Activated T-helper 17 cell treated with anti-CD3 and anti-CD28 coated beads, Interleukin-2, amount 50 U/mL, for 72 hours (primary cell): Measurements from ENCODE around the gene KHK. TPM values are rescaled to one million over a fixed set of nuclear protein-coding genes. Genes with fewer than 3 reads are reported as not detected.
"Not testable (repeated sequence)": the region's sequence is repeated elsewhere in the genome, so short reads cannot be mapped to it uniquely, and the experiment has no call there.

Experiments used
- ATAC-seq: fragments of 150-1000 bp; cut with Tn5 transposase; replicated peaks from 2 replicates; pipeline ENCODE4 v1.10.0; 2021; ENCODE audit warnings: mild to moderate bottlenecking, moderate library complexity
- H3K27ac Mint-ChIP-seq: one replicate; pipeline ENCODE4 v1.8.0; 2022; ENCODE audit warnings: mixed read lengths
- H3K27me3 Mint-ChIP-seq: one replicate; pipeline ENCODE4 v1.8.0; 2022; ENCODE audit warnings: mixed read lengths
- H3K36me3 Mint-ChIP-seq: one replicate; pipeline ENCODE4 v1.8.0; 2022; ENCODE audit warnings: low read depth, mild to moderate bottlenecking, mixed read lengths
- H3K4me1 Mint-ChIP-seq: one replicate; pipeline ENCODE4 v1.8.0; 2022; ENCODE audit warnings: mixed read lengths
- H3K4me3 Mint-ChIP-seq: one replicate; pipeline ENCODE4 v1.8.0; 2022; ENCODE audit warnings: mild to moderate bottlenecking, mixed read lengths
- H3K9me3 Mint-ChIP-seq: one replicate; pipeline ENCODE4 v1.8.0; 2022; ENCODE audit warnings: mixed read lengths
- total RNA-seq, 2 donors: library from RNA; stranded (reverse); gene quantifications; one replicate each; pipeline ENCODE4 v1.2.3, GENCODE V29; 2022

KHK gene
- total RNA-seq, 2 donors from 2014 or later: 5.9 to 10.5 TPM

DNA sequence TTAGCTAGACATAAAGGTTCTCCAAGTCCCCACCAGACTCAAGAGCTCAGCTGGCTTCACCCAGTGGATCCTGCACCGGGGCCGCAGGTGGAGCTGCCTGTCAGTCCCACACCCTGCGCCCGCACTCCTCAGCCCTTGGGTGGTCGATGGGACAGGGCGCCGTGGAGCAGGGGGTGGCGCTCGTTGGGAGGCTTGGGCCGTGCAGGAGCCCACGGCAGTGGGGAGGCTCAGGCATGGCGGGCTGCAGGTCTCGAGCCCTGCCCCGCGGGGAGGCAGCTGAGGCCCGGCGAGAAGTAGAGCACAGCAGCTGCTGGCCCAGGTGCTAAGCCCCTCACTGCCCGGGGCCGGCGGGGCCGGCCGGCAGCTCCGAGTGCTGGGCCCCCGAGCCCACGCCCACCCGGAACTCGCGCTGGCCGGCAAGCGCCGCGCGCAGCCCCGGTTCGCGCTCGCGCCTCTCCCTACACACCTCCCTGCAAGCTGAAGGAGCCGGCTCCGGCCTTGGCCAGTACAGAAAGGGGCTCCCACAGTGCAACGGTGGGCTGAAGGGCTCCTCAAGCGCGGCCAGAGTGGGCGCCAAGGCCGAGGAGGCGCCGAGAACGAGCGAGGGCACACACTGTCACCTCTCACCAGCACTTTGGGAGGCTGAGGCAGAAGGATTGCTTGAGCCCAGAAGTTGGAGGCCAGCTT lies 25.0 kb downstream of the KHK start:
- not testable (repeated sequence) for H3K27me3 Mint-ChIP-seq, H3K4me3 Mint-ChIP-seq, H3K36me3 Mint-ChIP-seq

GRCh38 chr2:27115519-27115918 lies 28.9 kb downstream of the KHK start:
- Mint-ChIP-seq H3K36me3 (no peaks in the 10 kb centered on the region), H3K4me1 (no peaks in the 10 kb centered on the region)

More for the DNA sequence above, 25.0 kb downstream of the KHK start:
- not testable (repeated sequence) for ATAC-seq, H3K9me3 Mint-ChIP-seq, H3K27ac Mint-ChIP-seq, H3K4me1 Mint-ChIP-seq

DNA sequence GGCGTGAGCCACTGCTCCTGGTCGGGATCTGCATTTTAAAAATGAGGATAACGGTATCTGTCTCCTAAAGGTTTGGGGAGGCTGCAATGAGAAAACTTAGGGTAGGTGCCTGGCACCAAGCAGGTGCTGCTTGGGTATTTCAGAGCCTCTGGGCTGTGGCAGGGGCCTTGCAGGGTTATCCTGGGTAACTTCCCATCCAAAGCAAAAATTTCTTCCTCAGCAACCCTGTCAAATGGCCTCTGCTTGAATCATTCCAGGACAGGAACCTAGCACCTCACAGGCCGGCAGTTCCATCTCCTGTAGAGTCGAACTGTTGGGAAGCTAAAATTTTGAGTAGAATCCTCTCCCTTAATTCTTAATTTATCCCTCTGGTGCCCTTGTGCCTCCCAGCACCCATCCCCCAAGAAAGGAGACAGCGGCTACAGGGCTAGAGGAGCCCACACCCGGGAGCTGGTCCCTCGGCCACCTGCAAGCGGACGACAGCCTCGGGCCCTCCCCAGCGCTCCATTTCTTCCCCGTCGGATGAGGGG lies 31.5 kb downstream of the KHK start:
- Mint-ChIP-seq H3K9me3 (no peaks in the 10 kb centered on the region), H3K27ac (no peak overlapping the region), H3K4me3 (no peak overlapping the region), H3K27me3 (peaks cover 13% of the 10 kb centered on the region), H3K36me3 (no peaks in the 10 kb centered on the region), H3K4me1 (peaks cover 2% of the 10 kb centered on the region)
- ATAC-seq: no peak

More at GRCh38 chr2:27115519-27115918, 28.9 kb downstream of the KHK start:
- H3K4me3 Mint-ChIP-seq: no peak overlapping the region
- H3K9me3 Mint-ChIP-seq: no peaks in the 10 kb centered on the region
- H3K27me3 Mint-ChIP-seq: peaks cover 13% of the 10 kb centered on the region
- no peak for ATAC-seq
- H3K27ac Mint-ChIP-seq: no peak overlapping the region

DNA sequence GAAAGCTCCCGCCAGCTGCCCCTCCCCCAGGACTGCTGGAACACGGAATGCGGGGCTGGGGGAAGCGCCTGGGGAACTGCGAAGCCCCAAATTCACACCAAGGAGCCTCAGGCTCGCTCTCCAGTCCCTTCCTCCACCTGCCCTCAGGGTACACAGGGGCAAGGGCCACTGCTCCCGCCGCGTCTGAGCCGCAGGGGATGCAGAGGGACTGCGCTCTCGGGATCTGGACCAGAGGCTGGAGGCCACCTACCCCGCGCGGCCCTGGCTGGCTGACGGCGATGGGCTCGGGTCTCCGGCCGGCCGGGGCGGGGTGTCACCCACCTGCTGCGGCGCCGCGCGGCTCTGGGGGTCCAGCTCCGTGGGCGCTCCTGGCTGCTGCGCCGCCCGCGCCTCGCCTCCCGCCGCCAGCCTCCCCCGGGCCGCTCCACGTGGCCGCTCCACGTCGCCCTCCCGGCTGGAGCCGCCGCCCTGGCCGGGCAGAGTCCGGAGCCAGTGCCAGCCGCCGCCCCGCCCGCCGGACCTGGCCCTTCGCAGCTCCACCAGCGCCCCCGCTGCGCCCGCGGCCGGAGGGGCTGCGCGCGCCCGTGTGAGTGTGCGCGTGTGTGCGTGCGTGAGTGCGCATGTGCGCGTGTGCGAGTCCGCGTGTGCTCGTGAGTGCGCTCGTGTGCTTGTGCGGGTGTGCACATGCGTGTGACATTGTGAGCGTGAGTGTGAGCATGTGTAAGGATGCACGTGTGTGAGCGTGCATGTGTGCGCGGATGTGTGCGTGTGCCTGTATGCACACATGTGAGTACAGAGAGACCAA lies 32.2 kb downstream of the KHK start, which contains the start of gene CGREF1:
Gene CGREF1 (minus strand): TSS at position 604 of the 805 bp plus-strand sequence. CDS start 14,762 bp downstream, outside the sequence.
- Mint-ChIP-seq H3K36me3 (no peaks in the 10 kb centered on the region), H3K9me3 (no peaks in the 10 kb centered on the region), H3K27ac (no peak within 1 kb of the TSS), H3K4me3 (peak within 1 kb of the TSS; percentile 71), H3K4me1 (peaks cover 5% of the 10 kb centered on the region), H3K27me3 (peaks cover 13% of the 10 kb centered on the region)
- peak; percentile 20 for ATAC-seq

GRCh38 chr2:27119330-27119670 lies 32.7 kb downstream of the KHK start:
- H3K4me3 Mint-ChIP-seq: peak overlapping the region; percentile 71
- not testable (repeated sequence) for H3K9me3 Mint-ChIP-seq, H3K36me3 Mint-ChIP-seq, H3K4me1 Mint-ChIP-seq, ATAC-seq, H3K27ac Mint-ChIP-seq
- H3K27me3 Mint-ChIP-seq: peaks cover 13% of the 10 kb centered on the region

DNA sequence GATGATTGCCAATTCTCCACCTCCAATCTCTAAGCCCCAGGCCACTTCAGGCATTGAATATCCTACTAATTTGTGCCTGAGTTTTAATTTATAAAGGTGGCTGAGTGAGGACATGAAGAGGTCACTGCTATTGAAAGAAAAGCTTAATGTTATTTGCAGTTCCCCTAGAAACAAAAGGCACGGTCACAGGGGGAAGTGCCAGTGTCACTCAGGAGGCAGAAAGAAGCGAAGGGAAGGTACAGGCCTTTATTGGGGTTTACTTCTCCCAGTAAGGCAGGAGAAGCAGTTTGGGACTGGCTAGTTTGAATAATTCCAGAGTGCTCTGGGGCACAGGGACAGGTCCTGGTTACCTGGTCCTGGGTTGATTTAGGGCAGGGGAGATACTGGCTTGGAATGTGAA lies 35.3 kb downstream of the KHK start:
- peaks cover 13% of the 10 kb centered on the region for H3K27me3 Mint-ChIP-seq
- H3K36me3 Mint-ChIP-seq: no peaks in the 10 kb centered on the region
- H3K4me1 Mint-ChIP-seq: peaks cover 5% of the 10 kb centered on the region
- H3K27ac Mint-ChIP-seq: no peak overlapping the region
- H3K4me3 Mint-ChIP-seq: no peak overlapping the region
- H3K9me3 Mint-ChIP-seq: no peaks in the 10 kb centered on the region
- no peak for ATAC-seq

GRCh38 chr2:27122791-27123190 lies 36.2 kb downstream of the KHK start:
- H3K4me3 Mint-ChIP-seq: peak overlapping the region; percentile 87
- peak overlapping the region; percentile 70 for H3K27ac Mint-ChIP-seq
- H3K9me3 Mint-ChIP-seq: no peaks in the 10 kb centered on the region
- peaks cover 13% of the 10 kb centered on the region for H3K27me3 Mint-ChIP-seq
- peaks cover 5% of the 10 kb centered on the region for H3K4me1 Mint-ChIP-seq
- H3K36me3 Mint-ChIP-seq: no peaks in the 10 kb centered on the region
- ATAC-seq: no peak

DNA sequence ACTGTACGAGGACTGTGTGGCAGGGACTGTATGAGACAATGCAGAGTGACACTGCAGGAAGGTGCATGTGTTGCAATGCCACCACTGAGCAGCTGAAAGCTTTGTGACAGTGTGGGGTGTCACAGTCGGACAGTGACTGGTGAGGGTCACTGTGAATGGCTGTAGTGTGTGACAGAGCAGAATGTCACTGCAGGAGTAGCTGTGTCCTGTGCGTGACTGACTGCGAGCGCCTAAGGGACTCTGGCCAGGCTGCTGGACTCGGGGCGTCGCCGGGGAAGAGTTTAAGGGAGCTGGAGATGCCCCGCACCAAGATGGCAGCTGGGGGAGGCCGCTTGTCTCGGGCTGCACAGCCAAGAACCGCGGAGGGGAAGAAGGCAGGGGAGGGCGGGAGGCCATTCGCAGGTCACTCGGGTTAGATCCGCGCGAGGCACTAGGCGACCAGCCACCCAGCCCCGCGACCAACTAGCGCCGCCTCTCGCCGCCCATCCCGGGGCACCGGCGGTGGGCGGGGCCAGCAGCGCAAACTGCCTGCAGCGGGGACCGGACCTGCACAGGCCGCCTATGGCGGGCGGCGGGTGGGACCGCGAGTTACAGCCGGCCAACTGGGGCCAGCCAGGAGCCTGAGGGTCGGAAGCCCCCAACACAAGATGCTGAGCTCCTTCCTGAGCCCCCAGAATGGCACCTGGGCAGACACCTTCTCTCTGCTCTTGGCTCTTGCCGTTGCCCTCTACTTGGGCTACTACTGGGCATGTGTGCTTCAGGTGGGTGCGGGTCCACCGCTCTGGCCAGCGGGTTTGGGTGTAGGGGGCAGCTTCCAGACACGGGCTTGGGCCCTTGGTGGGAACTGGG lies 37.0 kb downstream of the KHK start, which contains the start of gene ABHD1:
Gene ABHD1 (plus strand): TSS at position 514 of the 849 bp plus-strand sequence. CDS start 134 bp downstream, at position 648.
- no peaks in the 10 kb centered on the region for H3K9me3 Mint-ChIP-seq
- H3K27ac Mint-ChIP-seq: peak within 1 kb of the TSS; percentile 70
- H3K27me3 Mint-ChIP-seq: peaks cover 10% of the 10 kb centered on the region
- H3K4me3 Mint-ChIP-seq: peak within 1 kb of the TSS; percentile 87
- peaks cover 5% of the 10 kb centered on the region for H3K4me1 Mint-ChIP-seq
- ATAC-seq: peak; percentile 93
- no peaks in the 10 kb centered on the region for H3K36me3 Mint-ChIP-seq

DNA sequence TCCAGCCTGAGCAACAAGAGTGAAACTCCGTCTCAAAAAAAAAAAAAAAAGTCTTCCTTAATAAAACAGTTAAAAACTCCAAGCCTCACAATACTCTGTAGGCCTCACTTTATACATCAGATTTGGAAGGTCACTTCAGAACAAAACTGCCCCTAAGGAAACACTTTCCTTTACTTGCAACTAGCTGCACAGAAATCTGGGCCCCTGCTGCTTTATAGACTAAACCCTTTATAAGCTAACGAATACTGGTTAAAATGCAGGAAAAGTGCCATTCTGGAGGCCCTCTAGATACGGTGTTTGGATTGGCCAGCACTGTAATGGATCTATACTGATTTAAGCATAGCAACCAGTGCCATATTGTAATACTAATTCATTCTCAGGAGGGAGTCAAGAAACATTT lies 38.5 kb downstream of the KHK start:
- H3K36me3 Mint-ChIP-seq: peaks cover 11% of the 10 kb centered on the region
- no peak overlapping the region for H3K27ac Mint-ChIP-seq
- peaks cover 5% of the 10 kb centered on the region for H3K4me1 Mint-ChIP-seq
- ATAC-seq: no peak
- no peak overlapping the region for H3K4me3 Mint-ChIP-seq
- peaks cover 2% of the 10 kb centered on the region for H3K27me3 Mint-ChIP-seq
- no peaks in the 10 kb centered on the region for H3K9me3 Mint-ChIP-seq

- Mint-ChIP-seq H3K27me3 (no peaks in the 10 kb centered on the region), H3K36me3 (peaks cover 22% of the 10 kb centered on the region), H3K9me3 (no peaks in the 10 kb centered on the region), H3K4me3 (no peak overlapping the region), H3K4me1 (peaks cover 5% of the 10 kb centered on the region), H3K27ac (no peak overlapping the region)
- ATAC-seq: no peak
Measured at GRCh38 chr2:27126252-27126710, 39.7 kb downstream of the KHK start.

DNA sequence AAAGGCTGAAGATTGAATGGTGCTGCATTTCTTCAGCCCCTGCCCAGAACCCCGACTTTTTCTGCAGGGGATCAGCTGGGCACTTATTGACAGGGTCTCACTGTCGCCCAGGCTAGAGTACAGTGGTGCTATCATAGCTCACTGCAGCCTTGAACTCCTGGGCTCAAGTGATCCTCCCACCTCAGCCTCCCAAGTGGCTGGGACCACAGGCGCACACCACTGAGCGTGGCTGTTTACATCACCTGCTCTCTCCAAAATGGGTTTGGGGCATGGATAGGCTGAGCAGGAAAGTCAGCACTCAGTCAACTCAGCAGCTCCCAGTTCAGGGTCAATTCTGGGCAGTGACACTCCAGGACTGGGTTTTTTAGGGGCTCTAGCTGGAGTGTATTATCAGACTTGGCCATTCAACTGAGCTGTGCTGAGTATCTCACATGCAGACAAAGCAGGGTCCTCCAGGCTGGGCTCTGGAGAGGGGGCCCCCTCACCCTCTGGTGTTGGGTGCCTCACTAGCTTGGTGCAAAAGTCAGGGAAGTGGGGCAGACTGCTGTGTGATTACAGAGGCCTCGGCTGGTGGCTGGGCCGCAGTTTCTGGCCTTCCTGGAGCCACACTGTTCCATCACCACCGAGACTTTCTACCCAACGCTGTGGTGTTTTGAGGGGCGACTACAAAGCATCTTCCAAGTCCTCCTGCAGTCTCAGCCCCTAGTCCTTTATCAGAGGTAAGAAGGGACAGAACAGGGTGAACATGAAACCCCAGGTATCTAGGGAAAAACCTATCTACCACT lies 41.5 kb downstream of the KHK start:
- no peak overlapping the region for H3K4me3 Mint-ChIP-seq
- H3K27ac Mint-ChIP-seq: no peak overlapping the region
- ATAC-seq: no peak
- H3K36me3 Mint-ChIP-seq: peaks cover 38% of the 10 kb centered on the region
- no peaks in the 10 kb centered on the region for H3K27me3 Mint-ChIP-seq
- H3K4me1 Mint-ChIP-seq: peaks cover 8% of the 10 kb centered on the region
- H3K9me3 Mint-ChIP-seq: no peaks in the 10 kb centered on the region

DNA sequence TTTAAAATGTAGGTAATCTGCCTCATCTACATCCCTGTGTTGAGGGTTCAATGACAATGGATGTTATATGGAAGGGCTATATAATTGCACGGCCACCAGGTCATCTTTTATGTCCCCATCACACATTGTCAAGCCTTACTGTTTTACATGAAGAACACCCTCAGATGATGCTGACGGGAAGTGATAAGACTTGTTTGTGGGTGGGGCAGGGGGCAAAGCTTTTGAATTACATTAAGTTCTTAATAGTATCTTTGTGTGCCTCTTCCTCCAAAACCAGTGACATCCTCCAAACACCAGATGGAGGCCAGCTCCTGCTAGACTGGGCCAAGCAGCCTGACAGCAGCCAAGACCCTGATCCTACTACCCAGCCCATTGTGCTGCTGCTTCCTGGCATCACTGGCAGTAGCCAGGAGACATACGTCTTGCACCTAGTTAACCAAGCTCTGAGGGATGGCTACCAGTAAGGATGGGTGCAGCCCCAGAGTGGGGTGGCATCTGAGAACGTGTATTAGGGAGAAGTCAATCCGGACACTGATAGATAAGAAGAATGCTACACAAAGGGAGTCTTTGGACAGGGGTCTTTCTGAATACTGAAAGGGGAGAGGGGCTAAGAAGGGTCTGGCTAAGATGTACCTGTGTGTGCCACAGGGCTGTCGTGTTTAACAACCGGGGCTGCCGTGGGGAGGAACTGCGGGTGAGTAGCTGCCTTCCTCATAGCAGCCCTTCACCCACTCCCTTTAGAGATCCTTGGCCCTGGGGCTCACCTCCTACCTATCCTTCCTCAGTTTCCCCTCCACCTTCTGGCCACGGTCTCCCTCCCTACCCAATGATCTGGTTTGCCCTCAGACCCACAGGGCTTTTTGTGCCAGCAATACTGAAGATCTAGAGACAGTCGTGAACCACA lies 42.3 kb downstream of the KHK start:
- Mint-ChIP-seq H3K27ac (peak overlapping the region; percentile 50), H3K27me3 (no peaks in the 10 kb centered on the region), H3K4me1 (peaks cover 10% of the 10 kb centered on the region), H3K36me3 (peaks cover 47% of the 10 kb centered on the region), H3K9me3 (no peaks in the 10 kb centered on the region), H3K4me3 (no peak overlapping the region)
- ATAC-seq: no peak

DNA sequence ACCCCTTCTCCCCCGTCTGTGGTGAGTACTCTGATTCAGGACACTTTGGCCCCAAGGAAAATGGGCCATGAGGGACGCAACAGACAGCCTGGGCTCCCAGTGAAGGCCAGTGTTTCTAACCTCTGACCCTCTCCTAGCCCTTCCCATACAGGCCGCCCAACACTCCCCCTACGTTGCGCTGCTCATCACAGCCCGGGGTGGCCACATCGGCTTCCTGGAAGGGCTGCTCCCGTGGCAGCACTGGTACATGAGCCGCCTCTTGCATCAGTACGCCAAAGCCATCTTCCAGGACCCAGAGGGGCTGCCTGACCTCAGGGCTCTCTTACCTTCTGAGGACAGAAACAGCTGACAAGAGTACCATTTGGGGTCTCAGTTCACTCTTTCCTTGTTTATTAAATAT lies 43.8 kb downstream of the KHK start:
- H3K4me1 Mint-ChIP-seq: peaks cover 10% of the 10 kb centered on the region
- no peak for ATAC-seq
- no peaks in the 10 kb centered on the region for H3K9me3 Mint-ChIP-seq
- no peak overlapping the region for H3K4me3 Mint-ChIP-seq
- H3K27ac Mint-ChIP-seq: no peak overlapping the region
- peaks cover 54% of the 10 kb centered on the region for H3K36me3 Mint-ChIP-seq
- H3K27me3 Mint-ChIP-seq: no peaks in the 10 kb centered on the region
